ENCODE measurements around the gene SNRPD3.
A peak's percentile ranks its signal among the peaks of the same experiment; 100 is the strongest.

SNRPD3 gene

DNA sequence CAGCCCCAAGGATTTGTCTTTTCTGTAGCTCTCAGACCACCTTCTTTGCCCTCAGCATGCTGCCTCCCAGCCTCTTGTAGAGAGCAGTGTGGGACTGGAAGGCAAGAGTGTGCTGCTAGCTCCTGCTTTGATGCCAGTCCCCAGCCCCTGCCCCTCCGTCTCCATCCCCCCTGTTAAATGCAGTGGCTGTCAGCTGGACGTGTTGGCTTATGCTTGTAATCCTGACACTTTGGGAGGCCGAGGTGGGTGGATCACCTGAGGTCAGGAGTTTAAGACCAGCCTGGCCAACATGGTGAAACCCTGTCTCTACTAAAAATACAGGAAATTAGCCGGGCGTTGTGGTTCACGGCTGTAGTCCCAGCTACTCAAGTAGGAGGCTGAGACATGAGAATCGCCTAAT, 15.5 kb downstream of the SNRPD3 start:
- CTCF ChIA-PET, result no interaction called here
- TF ChIP-seq, protein P1, sequence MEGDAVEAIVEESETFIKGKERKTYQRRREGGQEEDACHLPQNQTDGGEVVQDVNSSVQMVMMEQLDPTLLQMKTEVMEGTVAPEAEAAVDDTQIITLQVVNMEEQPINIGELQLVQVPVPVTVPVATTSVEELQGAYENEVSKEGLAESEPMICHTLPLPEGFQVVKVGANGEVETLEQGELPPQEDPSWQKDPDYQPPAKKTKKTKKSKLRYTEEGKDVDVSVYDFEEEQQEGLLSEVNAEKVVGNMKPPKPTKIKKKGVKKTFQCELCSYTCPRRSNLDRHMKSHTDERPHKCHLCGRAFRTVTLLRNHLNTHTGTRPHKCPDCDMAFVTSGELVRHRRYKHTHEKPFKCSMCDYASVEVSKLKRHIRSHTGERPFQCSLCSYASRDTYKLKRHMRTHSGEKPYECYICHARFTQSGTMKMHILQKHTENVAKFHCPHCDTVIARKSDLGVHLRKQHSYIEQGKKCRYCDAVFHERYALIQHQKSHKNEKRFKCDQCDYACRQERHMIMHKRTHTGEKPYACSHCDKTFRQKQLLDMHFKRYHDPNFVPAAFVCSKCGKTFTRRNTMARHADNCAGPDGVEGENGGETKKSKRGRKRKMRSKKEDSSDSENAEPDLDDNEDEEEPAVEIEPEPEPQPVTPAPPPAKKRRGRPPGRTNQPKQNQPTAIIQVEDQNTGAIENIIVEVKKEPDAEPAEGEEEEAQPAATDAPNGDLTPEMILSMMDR (IDR thresholded peaks at IDR 0.05; ENCODE audit: insufficient read depth, low read length, missing control alignments), result no peak
- no peak overlapping the region for H3K4me3 ChIP-seq (ENCODE audit: low read depth, low read length)
- DNase-seq (ENCODE audit: low read depth, low spot score), result no peak
- POLR2A ChIA-PET, result no interaction called here

DNA sequence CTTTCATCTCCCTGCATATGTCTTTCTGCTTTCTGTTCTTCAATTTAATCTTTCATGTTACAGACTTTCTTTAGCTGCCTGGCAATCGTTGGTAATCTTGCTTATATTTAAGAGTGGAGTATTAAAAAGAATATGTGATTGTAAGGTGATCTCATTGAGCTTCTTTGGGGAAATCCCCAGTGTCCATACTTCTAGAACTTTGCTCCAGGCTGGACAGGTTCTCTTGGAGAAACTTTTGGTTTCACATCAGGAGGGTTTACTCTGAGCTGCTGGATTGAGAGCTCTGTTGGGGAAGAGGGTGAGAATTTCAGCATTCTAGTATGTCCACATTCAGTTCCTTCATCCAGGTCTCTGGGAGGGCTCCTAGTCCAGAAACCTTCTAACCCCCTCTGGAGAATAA, 21.0 kb downstream of the SNRPD3 start:
- TF ChIP-seq, protein P1 (IDR thresholded peaks at IDR 0.05; ENCODE audit: insufficient read depth, low read length, missing control alignments), result no peak
- no peak for DNase-seq (ENCODE audit: low read depth, low spot score)
- no peak overlapping the region for H3K4me3 ChIP-seq (ENCODE audit: low read depth, low read length)
- ChIA-PET POLR2A (no interaction called here), CTCF (interaction anchor here (0.8 to 1.7 kb wide), 2 partner anchors 10 to 12 kb away, joined by 3 read pairs; no protein-coding TSS in a partner anchor)

DNA sequence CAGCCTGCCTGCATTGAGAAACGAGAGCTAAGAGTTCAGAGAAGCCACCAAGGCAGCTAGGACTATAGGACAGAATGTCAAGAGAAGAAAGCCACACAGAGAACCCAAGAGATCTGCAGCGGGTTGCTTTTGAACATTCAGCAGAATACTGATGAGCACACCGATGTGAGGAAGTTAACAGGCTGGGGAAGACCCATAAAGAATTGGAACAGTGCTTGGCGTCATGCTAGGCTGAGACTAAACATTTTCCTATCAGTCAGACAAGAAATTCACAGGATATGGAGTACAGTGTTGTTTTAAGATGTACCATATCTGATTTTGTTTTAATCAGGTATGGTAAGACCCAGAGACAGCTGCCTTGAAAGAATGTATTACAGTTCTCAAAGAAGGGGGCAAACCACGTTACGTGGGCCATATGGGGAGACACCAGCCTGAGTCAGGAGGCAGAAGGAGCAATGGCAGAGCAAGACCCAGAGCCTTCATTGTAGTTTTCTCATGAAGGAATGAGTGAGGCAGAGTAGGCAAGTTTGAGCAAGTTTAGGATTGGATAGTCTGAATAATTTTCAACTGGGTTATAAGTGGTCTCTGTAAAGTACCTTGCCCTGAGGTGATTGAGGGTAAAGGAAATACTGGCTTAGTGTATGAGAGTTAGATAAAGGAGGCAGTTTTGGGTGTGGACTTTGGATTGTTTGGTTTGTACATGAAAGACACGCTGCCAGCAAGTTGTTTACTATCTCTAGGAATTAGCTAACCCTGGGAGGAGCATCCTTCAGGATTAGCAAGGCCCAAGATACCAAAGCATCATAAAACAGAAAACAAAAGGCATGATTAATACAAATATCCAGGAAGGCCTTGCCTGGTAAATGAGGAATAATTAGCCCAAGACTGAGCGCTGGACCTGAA, 22.8 kb downstream of the SNRPD3 start:
- ChIA-PET POLR2A (no interaction called here), CTCF (no interaction called here)
- TF ChIP-seq, protein P1 (IDR thresholded peaks at IDR 0.05; ENCODE audit: insufficient read depth, low read length, missing control alignments), result no peak
- no peak overlapping the region for H3K4me3 ChIP-seq (ENCODE audit: low read depth, low read length)
- no peak for DNase-seq (ENCODE audit: low read depth, low spot score)

DNA sequence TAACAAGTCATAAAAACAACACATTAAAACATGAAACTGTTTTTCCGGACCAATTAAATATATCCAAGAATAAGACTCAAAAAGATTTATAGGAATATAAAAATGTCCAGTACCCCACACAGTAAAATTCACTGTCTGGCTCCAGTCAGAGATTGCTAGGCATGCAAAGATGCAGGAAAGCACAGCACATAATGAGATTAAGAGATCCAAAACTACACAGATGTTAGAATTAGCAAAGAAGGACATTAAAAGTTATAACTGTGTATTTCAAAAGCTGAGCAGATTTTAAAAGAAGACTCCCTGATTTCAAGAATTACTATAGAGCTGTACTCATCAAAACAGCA, 23.4 kb downstream of the SNRPD3 start:
- TF ChIP-seq, protein P1 (IDR thresholded peaks at IDR 0.05; ENCODE audit: insufficient read depth, low read length, missing control alignments), result no peak
- no peak overlapping the region for H3K4me3 ChIP-seq (ENCODE audit: low read depth, low read length)
- no peak for DNase-seq (ENCODE audit: low read depth, low spot score)
- CTCF ChIA-PET, result interaction anchor here (0.6 kb wide), 1 partner anchor 56 kb away, joined by 3 read pairs; no protein-coding TSS in a partner anchor
- POLR2A ChIA-PET, result no interaction called here

DNA sequence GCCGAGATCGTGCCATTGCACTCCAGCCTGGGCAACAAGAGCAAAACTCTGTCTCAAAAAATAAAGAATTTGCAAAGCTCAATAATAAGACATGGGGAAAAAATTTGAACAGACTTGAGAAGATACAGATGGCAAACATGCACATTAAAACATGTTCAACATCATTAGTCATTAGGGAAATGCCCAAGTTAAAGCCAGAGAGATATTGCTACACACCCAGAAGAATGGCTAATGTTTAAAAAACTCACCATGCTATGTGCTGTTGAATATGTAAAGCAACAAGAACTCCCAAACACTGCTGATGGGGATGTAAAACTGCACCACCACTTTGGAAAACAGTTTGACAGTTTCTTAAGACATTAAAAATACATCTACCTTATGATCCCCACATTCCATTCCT, 24.5 kb downstream of the SNRPD3 start:
- no peak overlapping the region for H3K4me3 ChIP-seq (ENCODE audit: low read depth, low read length)

More for the DNA sequence above, 24.5 kb downstream of the SNRPD3 start:
- TF ChIP-seq, protein P1 (IDR thresholded peaks at IDR 0.05; ENCODE audit: insufficient read depth, low read length, missing control alignments), result no peak
- DNase-seq (ENCODE audit: low read depth, low spot score), result peak; percentile 77
- POLR2A ChIA-PET, result interaction anchor here (0.7 kb wide), 1 partner anchor 13 kb away, joined by 3 read pairs; no protein-coding TSS in a partner anchor
- CTCF ChIA-PET, result interaction anchor here (1.0 kb wide), 1 partner anchor 11 kb away, joined by 3 read pairs; no protein-coding TSS in a partner anchor
